ENCODE measurements around the gene ANKMY2. TPM values are rescaled to one million over a fixed set of nuclear protein-coding genes. Genes with fewer than 3 reads are reported as not detected.
A peak's percentile ranks its signal among the peaks of the same experiment; 100 is the strongest.

The ANKMY2 gene
- total RNA-seq, 2 donors from 2014 or later: 8.6 to 12.5 TPM

GRCh38 chr7:16652888-16653287, 7.3 kb upstream of the ANKMY2 start:
- intact Hi-C loops (cut with DNase I): no loop called here
- Histone ChIP-seq H3K4me3 (no peak overlapping the region), H3K36me3 (replicated peaks in 1 of 2; ENCODE audit: insufficient read depth in 1 of 2, low read depth in 2 of 2) (no peaks in the 10 kb centered on the region), H3K27me3 (no peaks in the 10 kb centered on the region), H3K9me3 (no peaks in the 10 kb centered on the region), H3K4me1 (peaks cover 38% of the 10 kb centered on the region), H3K27ac (no peak overlapping the region)
- WGBS, 2 donors: 53 to 60% methylated on average over 2 of the region's 2 CpGs
- TF ChIP-seq POLR2A (IDR thresholded peaks at IDR 0.05): no peak
- TF ChIP-seq, protein P1, sequence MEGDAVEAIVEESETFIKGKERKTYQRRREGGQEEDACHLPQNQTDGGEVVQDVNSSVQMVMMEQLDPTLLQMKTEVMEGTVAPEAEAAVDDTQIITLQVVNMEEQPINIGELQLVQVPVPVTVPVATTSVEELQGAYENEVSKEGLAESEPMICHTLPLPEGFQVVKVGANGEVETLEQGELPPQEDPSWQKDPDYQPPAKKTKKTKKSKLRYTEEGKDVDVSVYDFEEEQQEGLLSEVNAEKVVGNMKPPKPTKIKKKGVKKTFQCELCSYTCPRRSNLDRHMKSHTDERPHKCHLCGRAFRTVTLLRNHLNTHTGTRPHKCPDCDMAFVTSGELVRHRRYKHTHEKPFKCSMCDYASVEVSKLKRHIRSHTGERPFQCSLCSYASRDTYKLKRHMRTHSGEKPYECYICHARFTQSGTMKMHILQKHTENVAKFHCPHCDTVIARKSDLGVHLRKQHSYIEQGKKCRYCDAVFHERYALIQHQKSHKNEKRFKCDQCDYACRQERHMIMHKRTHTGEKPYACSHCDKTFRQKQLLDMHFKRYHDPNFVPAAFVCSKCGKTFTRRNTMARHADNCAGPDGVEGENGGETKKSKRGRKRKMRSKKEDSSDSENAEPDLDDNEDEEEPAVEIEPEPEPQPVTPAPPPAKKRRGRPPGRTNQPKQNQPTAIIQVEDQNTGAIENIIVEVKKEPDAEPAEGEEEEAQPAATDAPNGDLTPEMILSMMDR (IDR thresholded peaks at IDR 0.05): no peak
- DNase-seq: peak; percentile 29 to 49 (median 40)
- ATAC-seq: peak; percentile 31

DNA sequence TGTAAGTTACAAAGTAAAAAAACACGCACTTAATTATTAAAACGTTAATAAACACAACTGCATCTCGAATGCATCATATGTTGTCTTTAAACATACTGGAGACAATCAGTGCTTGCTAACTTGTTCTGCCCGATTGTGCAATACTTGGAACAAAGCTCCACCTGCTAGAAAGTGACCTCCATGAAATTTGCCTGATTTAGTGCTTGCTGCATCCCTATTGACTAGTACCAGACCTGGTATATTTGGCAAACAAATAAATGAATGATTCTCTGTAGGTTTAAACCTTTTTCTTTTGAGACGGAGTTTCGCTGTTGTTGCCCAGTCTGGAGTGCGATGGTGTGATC, 6.7 kb upstream of the ANKMY2 start:
- ATAC-seq: peak; percentile 47
- no peaks in the 10 kb centered on the region for H3K36me3 ChIP-seq (replicated peaks in 1 of 2; ENCODE audit: insufficient read depth in 1 of 2, low read depth in 2 of 2)
- no peak overlapping the region for H3K27ac ChIP-seq
- 67 to 73% methylated on average over 7 of the region's 7 CpGs for WGBS, 2 donors
- TF ChIP-seq, protein P1 (IDR thresholded peaks at IDR 0.05): no peak
- no peak for TF ChIP-seq POLR2A (IDR thresholded peaks at IDR 0.05)
- intact Hi-C loops (cut with DNase I): no loop called here
- no peak for DNase-seq
- no peaks in the 10 kb centered on the region for H3K9me3 ChIP-seq
- no peak overlapping the region for H3K4me3 ChIP-seq
- H3K27me3 ChIP-seq: no peaks in the 10 kb centered on the region
- H3K4me1 ChIP-seq: peaks cover 39% of the 10 kb centered on the region

GRCh38 chr7:16651396-16652239, 6.1 kb upstream of the ANKMY2 start:
- 65 to 68% methylated on average over 9 of the region's 9 CpGs for WGBS, 2 donors
- H3K36me3 ChIP-seq (replicated peaks in 1 of 2; ENCODE audit: insufficient read depth in 1 of 2, low read depth in 2 of 2): no peaks in the 10 kb centered on the region
- H3K9me3 ChIP-seq: no peaks in the 10 kb centered on the region
- peaks cover 43% of the 10 kb centered on the region for H3K4me1 ChIP-seq
- no peak for DNase-seq
- TF ChIP-seq POLR2A (IDR thresholded peaks at IDR 0.05): no peak
- TF ChIP-seq, protein P1 (IDR thresholded peaks at IDR 0.05): no peak
- no peak overlapping the region for H3K27ac ChIP-seq
- no peak overlapping the region for H3K4me3 ChIP-seq
- ATAC-seq: no peak
- no peaks in the 10 kb centered on the region for H3K27me3 ChIP-seq
- intact Hi-C loops (cut with DNase I): no loop called here

GRCh38 chr7:16650266-16650665, 4.7 kb upstream of the ANKMY2 start:
- ATAC-seq: no peak
- no peak overlapping the region for H3K27ac ChIP-seq
- TF ChIP-seq, protein P1 (IDR thresholded peaks at IDR 0.05): no peak
- no peak for TF ChIP-seq POLR2A (IDR thresholded peaks at IDR 0.05)
- intact Hi-C loops (cut with DNase I): no loop called here
- H3K4me3 ChIP-seq: no peak overlapping the region
- H3K4me1 ChIP-seq: peaks cover 43% of the 10 kb centered on the region
- no peaks in the 10 kb centered on the region for H3K36me3 ChIP-seq (replicated peaks in 1 of 2; ENCODE audit: insufficient read depth in 1 of 2, low read depth in 2 of 2)
- H3K27me3 ChIP-seq: no peaks in the 10 kb centered on the region
- H3K9me3 ChIP-seq: no peaks in the 10 kb centered on the region
- WGBS, 2 donors: 75 to 84% methylated on average over 2 of the region's 2 CpGs
- no peak for DNase-seq

DNA sequence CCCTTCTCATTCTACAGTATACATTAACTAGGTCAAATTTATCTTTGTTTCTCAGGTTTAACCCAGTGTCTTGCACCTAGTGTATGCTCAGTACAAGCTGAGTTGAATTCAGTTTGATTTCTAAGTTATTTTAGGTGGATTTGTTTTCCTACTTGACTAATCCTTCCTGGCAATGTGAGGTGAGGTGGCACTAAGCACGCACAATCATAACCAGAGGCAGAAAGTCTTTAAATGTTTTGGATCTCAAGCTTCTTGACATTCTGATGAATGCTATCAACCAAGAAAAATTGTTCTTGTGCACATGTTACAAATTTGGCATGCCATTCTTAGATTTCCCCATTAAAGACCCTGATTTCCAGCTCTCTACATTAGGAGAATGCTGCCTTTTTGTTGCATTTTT, 3.6 kb upstream of the ANKMY2 start:
- H3K4me3 ChIP-seq: no peak overlapping the region
- intact Hi-C loops (cut with DNase I): no loop called here
- no peaks in the 10 kb centered on the region for H3K27me3 ChIP-seq
- 73 to 81% methylated on average over 1 of the region's 1 CpG for WGBS, 2 donors
- TF ChIP-seq, protein P1 (IDR thresholded peaks at IDR 0.05): no peak
- TF ChIP-seq POLR2A (IDR thresholded peaks at IDR 0.05): no peak
- no peak overlapping the region for H3K27ac ChIP-seq
- no peak for ATAC-seq
- DNase-seq: no peak
- no peaks in the 10 kb centered on the region for H3K36me3 ChIP-seq (replicated peaks in 1 of 2; ENCODE audit: insufficient read depth in 1 of 2, low read depth in 2 of 2)
- peaks cover 45% of the 10 kb centered on the region for H3K4me1 ChIP-seq
- H3K9me3 ChIP-seq: no peaks in the 10 kb centered on the region
